Activated naive CD4-positive, alpha-beta T cell treated with anti-CD3 and anti-CD28 coated beads, Interleukin-2, amount 10 ng/mL, durations not matched to agents 7 days and 5 days (primary cell): ENCODE measurements around the gene ZNF497.
"Not testable (repeated sequence)": the region's sequence is repeated elsewhere in the genome, so short reads cannot be mapped to it uniquely, and the experiment has no call there.

Experiments
- CTCF ChIA-PET: fragments of 350-600 bp; sonication (Branson Sonifier 250); formaldehyde crosslinking; loops from one replicate; lab custom pipeline; 2021; ENCODE audit warnings: antibody characterized with exemption; lab: Charles Lee
- DNase-seq: peaks from one replicate; pipeline ENCODE4 v3.0.0-alpha.2; 2020
- H3K27ac Mint-ChIP-seq: one replicate; pipeline ENCODE4 v1.8.0; 2021; ENCODE audit warnings: mild to moderate bottlenecking, moderate library complexity, mixed read lengths
- H3K27me3 Mint-ChIP-seq: one replicate; pipeline ENCODE4 v1.8.0; 2021; ENCODE audit warnings: mild to moderate bottlenecking, mixed read lengths
- H3K36me3 Mint-ChIP-seq: one replicate; pipeline ENCODE4 v1.8.0; 2021; ENCODE audit warnings: mixed read lengths
- H3K4me1 Mint-ChIP-seq: one replicate; pipeline ENCODE4 v1.8.0; 2021; ENCODE audit warnings: mixed read lengths
- H3K4me3 Mint-ChIP-seq: one replicate; pipeline ENCODE4 v1.8.0; 2021; ENCODE audit warnings: mild to moderate bottlenecking, moderate library complexity, mixed read lengths
- H3K9me3 Mint-ChIP-seq: one replicate; pipeline ENCODE4 v1.8.0; 2021; ENCODE audit warnings: mixed read lengths

The ZNF497 gene

DNA sequence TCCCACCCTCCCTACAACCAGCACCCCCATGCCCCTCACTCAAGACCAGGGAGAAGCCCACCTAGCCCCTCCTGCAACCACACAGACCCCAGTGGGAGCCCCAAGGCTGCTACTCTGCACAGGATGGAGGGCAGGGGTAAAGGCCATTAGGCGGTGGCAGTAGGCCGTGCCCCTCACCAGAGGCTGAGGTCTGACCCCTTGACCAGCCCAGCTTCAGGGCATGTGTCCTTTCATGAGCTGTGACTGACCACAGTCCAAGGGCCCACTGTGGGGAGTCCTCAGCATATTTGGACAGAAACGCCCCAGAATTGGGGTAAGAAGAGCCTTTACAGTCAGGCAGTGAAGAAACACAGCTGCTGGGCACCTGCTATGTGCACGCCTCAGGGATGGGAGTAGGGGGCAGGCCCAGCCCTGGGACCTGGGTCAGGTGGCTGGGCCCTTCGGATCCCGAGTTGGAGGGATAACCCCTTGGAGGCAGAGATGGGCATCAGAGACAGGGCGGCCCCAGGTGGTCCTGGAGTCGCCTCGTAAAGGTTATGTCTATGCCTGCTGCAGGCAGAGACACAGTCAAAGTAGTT lies 22.9 kb upstream of the ZNF497 start:
- Mint-ChIP-seq H3K9me3 (no peaks in the 10 kb centered on the region), H3K36me3 (peaks cover 17% of the 10 kb centered on the region), H3K27ac (peak overlapping the region; percentile 98), H3K4me3 (peak overlapping the region; percentile 93), H3K27me3 (no peaks in the 10 kb centered on the region), H3K4me1 (peaks cover 48% of the 10 kb centered on the region)
- CTCF ChIA-PET: no interaction called here
- DNase-seq: no peak

- H3K36me3 Mint-ChIP-seq: peaks cover 4% of the 10 kb centered on the region
- H3K27me3 Mint-ChIP-seq: no peaks in the 10 kb centered on the region
- H3K4me3 Mint-ChIP-seq: peak overlapping the region; percentile 43
- H3K9me3 Mint-ChIP-seq: no peaks in the 10 kb centered on the region
- CTCF ChIA-PET: no interaction called here
- no peak for DNase-seq
- H3K4me1 Mint-ChIP-seq: peaks cover 46% of the 10 kb centered on the region
- H3K27ac Mint-ChIP-seq: no peak overlapping the region
These were observed 20.5 kb upstream of the ZNF497 start for GRCh38 chr19:58382997-58383603.

DNA sequence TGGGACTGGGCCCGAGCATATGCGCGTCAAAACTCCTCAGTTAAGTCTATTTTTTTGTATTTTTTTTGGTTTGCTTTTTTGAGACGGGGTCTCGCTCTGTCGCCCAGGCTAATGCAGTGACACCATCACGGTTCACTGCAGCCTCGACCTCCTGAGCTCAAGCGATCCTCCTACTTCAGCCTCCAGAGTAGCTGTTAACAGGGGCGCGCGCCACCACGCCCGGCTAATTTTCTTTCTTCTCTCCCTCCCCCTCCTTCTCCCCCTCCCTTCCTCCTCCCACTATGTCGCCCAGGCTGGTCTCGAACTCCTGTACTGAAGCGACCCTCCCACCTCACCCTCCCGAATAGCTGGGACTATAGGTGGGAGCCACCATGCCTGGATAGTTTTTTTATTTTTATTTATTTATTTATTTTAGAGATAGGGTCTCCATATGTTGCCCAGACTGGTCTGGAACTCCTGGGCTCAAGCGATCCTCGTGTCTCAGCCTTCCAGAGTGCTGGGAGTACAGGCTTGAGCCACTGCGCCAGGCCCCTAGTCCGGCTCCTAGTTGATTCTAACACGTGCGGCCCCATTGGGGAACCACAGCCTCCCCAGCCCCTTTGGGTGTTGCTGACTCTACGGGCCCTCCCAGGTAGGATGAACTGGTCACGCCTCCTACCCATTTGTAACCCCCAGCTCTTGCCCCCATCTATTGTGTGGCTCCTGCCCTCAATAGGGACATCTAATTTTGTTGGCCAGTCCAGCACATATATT lies 19.1 kb upstream of the ZNF497 start:
- Mint-ChIP-seq H3K9me3 (no peaks in the 10 kb centered on the region), H3K4me3 (peak overlapping the region; percentile 84), H3K36me3 (no peaks in the 10 kb centered on the region), H3K4me1 (peaks cover 39% of the 10 kb centered on the region), H3K27me3 (no peaks in the 10 kb centered on the region), H3K27ac (peak overlapping the region; percentile 91)
- CTCF ChIA-PET: interaction anchor here (0.6 kb wide), 1 partner anchor 58 kb away, joined by 3 read pairs; no protein-coding TSS in a partner anchor
- no peak for DNase-seq

DNA sequence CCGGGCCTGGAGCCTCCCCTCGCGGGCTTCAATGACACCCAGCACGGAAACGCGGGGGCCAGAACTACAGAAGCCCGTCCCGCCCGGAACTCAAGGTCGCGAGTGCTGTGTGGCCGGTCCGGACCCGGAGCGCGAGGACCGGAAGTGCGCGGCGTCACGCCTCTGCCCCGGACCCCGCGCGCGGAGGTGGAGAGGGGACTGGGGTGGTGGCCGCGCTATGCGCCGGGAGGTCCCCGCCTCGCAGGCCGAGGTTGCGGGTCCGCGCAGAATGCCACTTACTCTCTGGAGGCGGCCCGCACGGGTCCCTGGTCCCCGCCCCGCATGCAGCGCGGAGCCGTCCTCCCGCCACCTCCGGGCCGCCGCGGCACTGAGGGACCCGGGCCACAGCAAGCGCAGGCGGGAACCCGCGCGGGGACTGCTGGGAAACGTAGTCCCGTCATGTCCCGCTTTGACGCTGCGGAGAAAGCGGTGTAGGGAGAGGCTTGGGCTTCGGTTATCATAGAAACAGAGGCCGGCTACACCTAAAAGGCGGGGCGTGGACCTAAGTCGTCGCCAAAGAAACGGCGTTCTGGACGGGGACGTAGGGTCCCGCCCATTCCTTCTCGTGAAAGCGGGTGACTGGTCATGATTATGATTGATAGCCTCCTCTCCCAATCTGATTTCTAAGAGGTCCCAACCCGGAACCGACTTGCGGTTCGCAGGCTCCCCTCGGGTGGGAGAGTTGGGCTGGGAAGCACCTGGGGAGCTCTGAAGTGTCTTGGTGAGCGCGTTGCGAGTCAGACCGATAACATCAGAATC lies 18.3 kb upstream of the ZNF497 start, which contains the start of gene ZNF837:
TSS of gene ZNF837 (minus strand) at position 369 of the 798 bp plus-strand sequence. CDS start 11,698 bp downstream, outside the sequence.
- CTCF ChIA-PET: interaction anchor here (0.6 to 1.4 kb wide), 2 partner anchors 57 to 138 kb away, joined by 3 read pairs; no protein-coding TSS in a partner anchor
- DNase-seq: peak; percentile 99
- Mint-ChIP-seq H3K4me1 (peaks cover 36% of the 10 kb centered on the region), H3K36me3 (no peaks in the 10 kb centered on the region), H3K27me3 (no peaks in the 10 kb centered on the region), H3K4me3 (peak within 1 kb of the TSS; percentile 84), H3K9me3 (no peaks in the 10 kb centered on the region), H3K27ac (peak within 1 kb of the TSS; percentile 91)

DNA sequence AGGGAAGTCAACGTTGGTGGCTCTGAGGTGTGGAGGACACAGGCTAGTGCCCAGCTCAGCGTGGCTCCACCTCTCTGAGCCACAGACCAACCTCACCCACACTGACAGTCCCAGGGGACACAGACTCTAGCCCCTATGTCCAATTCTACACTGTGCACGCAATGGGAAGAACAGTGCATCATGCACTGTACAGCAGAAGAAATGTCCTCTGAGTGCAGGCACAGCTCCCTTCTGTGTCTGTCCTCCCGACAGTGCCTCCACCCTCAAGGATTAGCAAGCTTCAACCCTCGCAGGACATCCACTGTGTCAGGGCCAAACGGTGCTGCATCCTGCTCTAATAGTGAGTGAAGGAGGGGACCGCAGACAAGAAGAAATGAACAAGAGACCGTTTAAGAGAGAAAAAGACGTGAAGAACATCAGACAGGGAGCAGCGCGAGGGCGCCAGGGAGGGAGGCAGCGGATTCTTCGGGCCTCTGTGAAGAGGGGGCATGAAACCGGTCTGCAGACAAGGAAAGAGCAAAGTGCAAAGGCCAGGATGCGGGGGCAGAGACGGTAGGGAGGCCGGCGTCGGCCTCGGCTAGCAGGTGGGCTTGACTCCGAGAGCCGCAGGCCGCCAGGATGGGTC lies 17.6 kb upstream of the ZNF497 start:
- Mint-ChIP-seq H3K27me3 (no peaks in the 10 kb centered on the region), H3K27ac (peak overlapping the region; percentile 91), H3K9me3 (no peaks in the 10 kb centered on the region), H3K36me3 (no peaks in the 10 kb centered on the region), H3K4me1 (peaks cover 31% of the 10 kb centered on the region), H3K4me3 (peak overlapping the region; percentile 84)
- no peak for DNase-seq
- CTCF ChIA-PET: interaction anchor here (0.6 to 1.4 kb wide), 2 partner anchors 33 to 138 kb away, joined by 3 read pairs; no protein-coding TSS in a partner anchor

DNA sequence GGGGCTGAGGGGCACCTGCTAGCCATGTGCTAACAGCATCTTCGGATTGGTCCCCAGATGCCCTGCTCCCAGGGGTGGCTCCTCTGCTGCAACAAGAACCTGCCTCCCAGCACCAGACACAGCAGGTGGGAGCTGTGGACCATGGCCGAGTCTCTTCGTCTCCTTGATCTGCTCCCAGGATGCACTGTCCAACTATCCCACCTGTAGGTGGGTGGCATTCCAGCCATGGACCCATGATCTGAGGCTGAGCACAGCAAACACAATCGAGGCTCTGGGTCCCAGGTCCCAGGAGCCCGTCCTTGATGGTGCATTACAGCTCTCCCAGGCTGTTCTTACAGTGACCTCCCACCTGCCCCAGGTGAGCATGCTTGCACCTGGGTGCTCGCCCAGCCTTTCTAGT lies 16.7 kb upstream of the ZNF497 start:
- DNase-seq: no peak
- Mint-ChIP-seq H3K4me1 (peaks cover 28% of the 10 kb centered on the region), H3K27ac (no peak overlapping the region), H3K27me3 (no peaks in the 10 kb centered on the region), H3K9me3 (no peaks in the 10 kb centered on the region), H3K4me3 (peak overlapping the region; percentile 84), H3K36me3 (no peaks in the 10 kb centered on the region)
- CTCF ChIA-PET: interaction anchor here (1.4 kb wide), 1 partner anchor 139 kb away, joined by 3 read pairs; no protein-coding TSS in a partner anchor

- DNase-seq, H3K4me3 Mint-ChIP-seq, H3K36me3 Mint-ChIP-seq, H3K27me3 Mint-ChIP-seq, H3K27ac Mint-ChIP-seq, H3K9me3 Mint-ChIP-seq: not testable (repeated sequence)
- peaks cover 18% of the 10 kb centered on the region for H3K4me1 Mint-ChIP-seq
- CTCF ChIA-PET: interaction anchor here (0.9 kb wide), 1 partner anchor 14 kb away, joined by 5 read pairs; no protein-coding TSS in a partner anchor
These were observed 14.2 kb upstream of the ZNF497 start for GRCh38 chr19:58376724-58377123.

DNA sequence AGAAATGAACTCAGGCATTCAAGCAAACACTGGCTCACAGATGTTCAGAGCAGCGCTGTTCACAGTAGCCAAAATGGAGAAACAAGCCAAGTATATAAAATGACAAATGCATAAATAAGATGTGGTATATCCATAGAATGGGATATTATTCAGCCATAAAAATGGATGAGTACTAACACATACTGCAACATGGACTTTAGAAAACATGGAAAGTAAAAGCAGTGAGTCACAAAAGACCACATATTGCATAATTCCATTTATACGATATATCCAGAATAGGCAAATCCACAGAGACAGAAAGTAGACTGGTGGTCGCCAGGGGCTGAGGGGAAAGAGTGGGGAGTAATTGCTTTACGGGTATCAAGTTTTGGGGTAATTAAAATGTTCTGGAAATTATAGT lies 11.6 kb upstream of the ZNF497 start:
- Mint-ChIP-seq H3K27me3 (no peaks in the 10 kb centered on the region), H3K36me3 (no peaks in the 10 kb centered on the region), H3K27ac (no peak overlapping the region), H3K4me3 (no peak overlapping the region), H3K9me3 (no peaks in the 10 kb centered on the region), H3K4me1 (peaks cover 3% of the 10 kb centered on the region)
- DNase-seq: no peak
- CTCF ChIA-PET: no interaction called here

DNA sequence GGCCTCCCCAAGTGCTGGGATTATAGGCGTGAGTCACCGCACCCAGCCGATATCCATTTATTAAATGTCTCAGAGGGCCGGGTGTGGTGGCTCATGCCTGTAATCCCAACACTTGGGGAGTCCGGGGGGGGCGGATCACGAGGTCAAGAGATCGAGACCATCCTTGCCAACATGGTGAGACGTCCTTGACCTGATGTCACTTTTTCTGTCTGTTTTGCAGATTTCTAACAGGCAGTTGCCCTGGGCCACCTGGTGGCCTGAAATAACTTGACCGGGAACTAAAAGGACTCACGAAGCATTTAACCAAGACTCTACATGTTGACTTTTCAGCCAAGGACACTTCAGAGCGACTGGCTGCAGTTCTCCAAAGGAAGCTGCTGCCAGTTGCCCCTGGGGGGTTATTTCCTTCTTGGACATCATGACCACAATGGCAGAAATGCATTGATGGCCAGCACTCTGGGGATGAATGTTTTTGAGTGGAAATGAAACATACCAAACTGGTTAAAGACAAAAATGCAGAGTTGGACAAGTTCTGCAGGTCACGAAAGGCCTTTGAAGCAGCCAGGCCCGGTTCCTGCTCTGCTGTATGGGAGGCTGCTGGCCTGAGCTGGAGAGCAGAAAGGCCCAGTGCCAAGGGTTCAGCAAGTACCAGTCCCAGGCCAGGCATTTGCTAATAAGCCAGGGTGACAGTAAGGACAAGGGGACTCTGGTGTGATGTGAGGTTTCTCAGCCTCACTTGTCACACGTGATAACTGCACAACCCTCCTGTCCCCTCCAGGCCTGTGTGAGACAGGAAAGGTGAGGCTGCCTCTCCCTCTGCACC lies 10.0 kb upstream of the ZNF497 start:
- no peaks in the 10 kb centered on the region for H3K27me3 Mint-ChIP-seq
- no peak overlapping the region for H3K4me3 Mint-ChIP-seq
- no peaks in the 10 kb centered on the region for H3K9me3 Mint-ChIP-seq
- no peak for DNase-seq
- CTCF ChIA-PET: no interaction called here
- no peaks in the 10 kb centered on the region for H3K36me3 Mint-ChIP-seq
- no peaks in the 10 kb centered on the region for H3K4me1 Mint-ChIP-seq
- no peak overlapping the region for H3K27ac Mint-ChIP-seq

GRCh38 chr19:58368561-58369360 lies 6.2 kb upstream of the ZNF497 start:
- Mint-ChIP-seq H3K9me3 (no peaks in the 10 kb centered on the region), H3K36me3 (no peaks in the 10 kb centered on the region), H3K4me1 (peaks cover 4% of the 10 kb centered on the region), H3K27ac (no peak overlapping the region), H3K27me3 (no peaks in the 10 kb centered on the region), H3K4me3 (no peak overlapping the region)
- CTCF ChIA-PET: no interaction called here
- no peak for DNase-seq

- CTCF ChIA-PET: no interaction called here
- H3K9me3 Mint-ChIP-seq: no peaks in the 10 kb centered on the region
- no peak for DNase-seq
- H3K27me3 Mint-ChIP-seq: no peaks in the 10 kb centered on the region
- no peak overlapping the region for H3K27ac Mint-ChIP-seq
- H3K36me3 Mint-ChIP-seq: no peaks in the 10 kb centered on the region
- H3K4me1 Mint-ChIP-seq: peaks cover 6% of the 10 kb centered on the region
- no peak overlapping the region for H3K4me3 Mint-ChIP-seq
These were observed 5.3 kb upstream of the ZNF497 start for GRCh38 chr19:58367698-58368454.
